NB4 (cell line): ENCODE measurements around the gene FAM229B.

Experiments
- CTCF ChIP-seq: IDR thresholded peaks from one replicate; pipeline ENCODE4 v1.5.1; 2012; ENCODE audit warnings: low read depth, low read length
- MAX ChIP-seq: IDR thresholded peaks from 2 replicates; pipeline ENCODE4 v1.6.1; 2011; ENCODE audit warnings: low read depth, low read length
- MYC ChIP-seq: IDR thresholded peaks from 2 replicates; pipeline ENCODE4 v1.6.1; 2011; ENCODE audit warnings: low read depth, low read length
- POLR2A ChIP-seq: IDR thresholded peaks from 2 replicates; pipeline ENCODE4 v1.6.1; 2011; ENCODE audit warnings: mild to moderate bottlenecking; ENCODE audit not compliant: insufficient read length; ENCODE audit errors: extremely low read depth

- no peak for TF ChIP-seq POLR2A
- no peak for TF ChIP-seq CTCF
- no peak for TF ChIP-seq MAX
- no peak for TF ChIP-seq MYC
Measured at GRCh38 chr6:112044856-112045255, 42.5 kb upstream of the FAM229B start.
